HUES6 (cell line): ENCODE measurements around the gene NUDT4B.
"Not testable (repeated sequence)": the region's sequence is repeated elsewhere in the genome, so short reads cannot be mapped to it uniquely, and the experiment has no call there.

Experiments used
- H3K27ac ChIP-seq: 2 replicates; pipeline ENCODE4 v1.7.0; 2013; ENCODE audit warnings: low read depth, mild to moderate bottlenecking, low read length, inconsistent platforms
- H3K27me3 ChIP-seq: 2 replicates; pipeline ENCODE4 v1.6.1; 2013; ENCODE audit warnings: low read length; ENCODE audit not compliant: control insufficient read depth, insufficient read depth
- H3K36me3 ChIP-seq: 2 replicates; pipeline ENCODE4 v1.6.1; 2013; ENCODE audit warnings: low read length; ENCODE audit not compliant: control insufficient read depth, insufficient read depth
- H3K4me1 ChIP-seq: 2 replicates; pipeline ENCODE4 v1.6.1; 2013; ENCODE audit warnings: low read length; ENCODE audit not compliant: control insufficient read depth, insufficient read depth
- H3K4me3 ChIP-seq: 2 replicates; pipeline ENCODE4 v1.5.1; 2013; ENCODE audit warnings: low read depth, low read length
- H3K9ac ChIP-seq: one replicate; pipeline ENCODE4 v1.6.1; 2013; ENCODE audit warnings: mild to moderate bottlenecking, low read length
- H3K9me3 ChIP-seq: 2 replicates; pipeline ENCODE4 v1.6.1; 2013; ENCODE audit warnings: low read depth, low read length; ENCODE audit not compliant: control insufficient read depth, insufficient read depth

Gene NUDT4B

GRCh38 chr1:148720918-148721317 lies 27.7 kb upstream of the NUDT4B start:
- not testable (repeated sequence) for H3K27ac ChIP-seq, H3K4me3 ChIP-seq, H3K27me3 ChIP-seq, H3K9ac ChIP-seq, H3K4me1 ChIP-seq, H3K36me3 ChIP-seq, H3K9me3 ChIP-seq

- not testable (repeated sequence) for H3K27ac ChIP-seq, H3K4me1 ChIP-seq
These were observed 25.8 kb upstream of the NUDT4B start for GRCh38 chr1:148722758-148723157.

GRCh38 chr1:148723515-148723914 lies 25.1 kb upstream of the NUDT4B start:
- not testable (repeated sequence) for H3K9ac ChIP-seq, H3K9me3 ChIP-seq, H3K4me3 ChIP-seq, H3K36me3 ChIP-seq, H3K4me1 ChIP-seq, H3K27ac ChIP-seq, H3K27me3 ChIP-seq

More at GRCh38 chr1:148722758-148723157, 25.8 kb upstream of the NUDT4B start:
- H3K9ac ChIP-seq, H3K4me3 ChIP-seq, H3K9me3 ChIP-seq, H3K27me3 ChIP-seq, H3K36me3 ChIP-seq: not testable (repeated sequence)

GRCh38 chr1:148724872-148725271 lies 23.7 kb upstream of the NUDT4B start:
- H3K27ac ChIP-seq, H3K4me3 ChIP-seq, H3K36me3 ChIP-seq, H3K9me3 ChIP-seq, H3K4me1 ChIP-seq, H3K27me3 ChIP-seq, H3K9ac ChIP-seq: not testable (repeated sequence)

- H3K27ac ChIP-seq, H3K4me3 ChIP-seq, H3K9ac ChIP-seq, H3K9me3 ChIP-seq, H3K36me3 ChIP-seq, H3K4me1 ChIP-seq, H3K27me3 ChIP-seq: not testable (repeated sequence)
These were observed 20.7 kb upstream of the NUDT4B start for GRCh38 chr1:148727862-148728261.

GRCh38 chr1:148729128-148729527 lies 19.4 kb upstream of the NUDT4B start:
- H3K9me3 ChIP-seq, H3K4me3 ChIP-seq, H3K27me3 ChIP-seq, H3K36me3 ChIP-seq, H3K27ac ChIP-seq, H3K9ac ChIP-seq, H3K4me1 ChIP-seq: not testable (repeated sequence)

GRCh38 chr1:148729541-148729940 lies 19.0 kb upstream of the NUDT4B start:
- H3K9me3 ChIP-seq, H3K27me3 ChIP-seq, H3K4me3 ChIP-seq: not testable (repeated sequence)

GRCh38 chr1:148732277-148732676 lies 16.3 kb upstream of the NUDT4B start:
- H3K9me3 ChIP-seq, H3K4me3 ChIP-seq, H3K27ac ChIP-seq, H3K4me1 ChIP-seq, H3K36me3 ChIP-seq, H3K27me3 ChIP-seq, H3K9ac ChIP-seq: not testable (repeated sequence)

More at GRCh38 chr1:148729541-148729940, 19.0 kb upstream of the NUDT4B start:
- H3K36me3 ChIP-seq, H3K27ac ChIP-seq, H3K4me1 ChIP-seq, H3K9ac ChIP-seq: not testable (repeated sequence)

- H3K9me3 ChIP-seq, H3K4me1 ChIP-seq, H3K27ac ChIP-seq, H3K27me3 ChIP-seq, H3K9ac ChIP-seq, H3K4me3 ChIP-seq, H3K36me3 ChIP-seq: not testable (repeated sequence)
These were observed 14.8 kb upstream of the NUDT4B start for GRCh38 chr1:148733585-148734310.

GRCh38 chr1:148734311-148734662 lies 14.3 kb upstream of the NUDT4B start:
- not testable (repeated sequence) for H3K9ac ChIP-seq, H3K36me3 ChIP-seq, H3K27me3 ChIP-seq, H3K4me1 ChIP-seq, H3K4me3 ChIP-seq, H3K27ac ChIP-seq, H3K9me3 ChIP-seq

- not testable (repeated sequence) for H3K27me3 ChIP-seq, H3K4me3 ChIP-seq, H3K36me3 ChIP-seq, H3K9me3 ChIP-seq, H3K4me1 ChIP-seq, H3K9ac ChIP-seq, H3K27ac ChIP-seq
These were observed 13.0 kb upstream of the NUDT4B start for GRCh38 chr1:148735538-148735937.

GRCh38 chr1:148738667-148739066 lies 9.9 kb upstream of the NUDT4B start:
- H3K9ac ChIP-seq, H3K4me1 ChIP-seq, H3K36me3 ChIP-seq, H3K27ac ChIP-seq, H3K27me3 ChIP-seq, H3K9me3 ChIP-seq, H3K4me3 ChIP-seq: not testable (repeated sequence)
